KOPT-K1 (cell line): ENCODE data around the gene CEACAM6.
"Not testable (repeated sequence)": the region's sequence is repeated elsewhere in the genome, so short reads cannot be mapped to it uniquely, and the experiment has no call there.

ENCODE experiments used
- H3K27ac ChIP-seq: fragments of 200-600 bp; sonication (generic); 2 replicates; pipeline ENCODE4 v1.5.1; 2016; ENCODE audit warnings: antibody characterized with exemption, mild to moderate bottlenecking, low read depth, low read length; ENCODE audit not compliant: poor library complexity, severe bottlenecking
- H3K36me3 ChIP-seq: fragments of 200-600 bp; sonication (generic); 2 replicates; pipeline ENCODE4 v1.5.1; 2017; ENCODE audit warnings: antibody characterized with exemption, mild to moderate bottlenecking, low read length, moderate library complexity; ENCODE audit not compliant: insufficient read depth
- H3K9me3 ChIP-seq: fragments of 200-600 bp; sonication (generic); 2 replicates; pipeline ENCODE4 v1.5.1; 2017; ENCODE audit warnings: antibody characterized with exemption, low read length, mild to moderate bottlenecking; ENCODE audit not compliant: insufficient read depth, poor library complexity, severe bottlenecking

CEACAM6 gene

DNA sequence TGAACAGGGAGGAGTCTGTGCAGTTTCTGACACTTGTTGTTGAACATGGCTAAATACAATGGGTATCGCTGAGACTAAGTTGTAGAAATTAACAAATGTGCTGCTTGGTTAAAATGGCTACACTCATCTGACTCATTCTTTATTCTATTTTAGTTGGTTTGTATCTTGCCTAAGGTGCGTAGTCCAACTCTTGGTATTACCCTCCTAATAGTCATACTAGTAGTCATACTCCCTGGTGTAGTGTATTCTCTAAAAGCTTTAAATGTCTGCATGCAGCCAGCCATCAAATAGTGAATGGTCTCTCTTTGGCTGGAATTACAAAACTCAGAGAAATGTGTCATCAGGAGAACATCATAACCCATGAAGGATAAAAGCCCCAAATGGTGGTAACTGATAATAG, 16.1 kb downstream of the CEACAM6 start:
- Histone ChIP-seq H3K9me3 (no peaks in the 10 kb centered on the region), H3K36me3 (no peaks in the 10 kb centered on the region), H3K27ac (no peak overlapping the region)

DNA sequence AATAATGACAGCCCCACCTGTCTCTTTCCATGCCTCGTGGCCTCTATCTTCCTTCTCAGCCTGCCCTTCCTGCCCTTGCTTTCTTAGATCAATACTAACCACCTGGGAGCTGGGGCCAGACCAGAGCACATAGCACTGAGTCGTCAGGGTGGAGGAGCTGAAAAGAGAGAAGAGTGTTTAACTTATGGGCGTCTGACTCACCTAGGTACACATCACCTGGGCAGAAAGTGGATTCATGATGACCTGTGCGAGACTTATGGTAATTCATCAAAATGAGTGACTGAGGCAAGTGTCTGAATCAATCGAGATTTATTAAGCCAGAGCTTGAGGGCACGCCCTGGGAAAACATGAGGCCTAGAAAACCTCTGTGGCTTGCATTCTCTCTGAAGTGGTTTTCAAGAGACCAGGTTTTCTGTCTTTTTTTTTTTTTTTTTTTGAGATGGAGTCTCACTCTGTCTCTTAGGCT, 19.2 kb downstream of the CEACAM6 start:
- no peaks in the 10 kb centered on the region for H3K9me3 ChIP-seq
- H3K36me3 ChIP-seq = no peaks in the 10 kb centered on the region
- no peak overlapping the region for H3K27ac ChIP-seq

DNA sequence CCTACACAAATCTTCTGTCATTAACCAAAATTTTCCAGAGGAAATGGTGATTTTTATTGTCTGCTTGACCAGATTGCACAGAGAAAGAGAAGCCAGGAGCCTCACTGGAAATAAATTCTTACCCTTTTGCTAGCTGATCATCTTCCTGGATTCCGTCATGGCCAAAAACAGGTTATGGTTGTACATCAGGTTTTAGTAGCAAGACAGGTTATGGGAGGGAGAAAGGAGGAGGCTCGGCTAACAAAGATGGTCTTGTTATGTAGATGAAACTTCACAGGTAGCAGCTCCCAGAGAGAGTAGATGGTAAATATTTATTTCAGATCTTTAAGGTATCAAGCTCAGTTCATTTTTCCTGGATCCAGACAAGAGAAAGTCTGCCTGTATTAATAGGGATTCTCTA, 21.4 kb downstream of the CEACAM6 start:
- H3K36me3 ChIP-seq = no peaks in the 10 kb centered on the region
- no peak overlapping the region for H3K27ac ChIP-seq
- H3K9me3 ChIP-seq = no peaks in the 10 kb centered on the region

DNA sequence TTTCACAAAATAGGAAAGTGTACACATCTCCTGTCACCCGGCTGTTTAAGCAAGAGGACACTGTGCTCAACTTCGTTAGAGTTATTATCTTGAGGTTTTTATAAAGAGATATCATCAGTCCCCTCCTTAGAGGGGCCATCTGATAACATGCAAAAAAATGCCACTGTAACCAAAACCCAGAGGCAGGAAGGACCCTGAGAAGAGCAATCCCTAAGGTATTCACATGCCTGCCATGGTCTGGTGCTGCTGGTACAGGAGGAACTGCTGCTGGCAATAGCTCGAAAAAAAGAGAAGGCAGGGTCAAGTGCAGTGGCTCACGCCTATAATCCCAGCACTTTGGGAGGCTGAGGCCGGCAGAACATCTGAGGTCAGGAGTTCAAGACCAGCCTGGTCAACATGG, 28.3 kb downstream of the CEACAM6 start:
- Histone ChIP-seq H3K9me3 (no peaks in the 10 kb centered on the region), H3K36me3 (no peaks in the 10 kb centered on the region), H3K27ac (no peak overlapping the region)

DNA sequence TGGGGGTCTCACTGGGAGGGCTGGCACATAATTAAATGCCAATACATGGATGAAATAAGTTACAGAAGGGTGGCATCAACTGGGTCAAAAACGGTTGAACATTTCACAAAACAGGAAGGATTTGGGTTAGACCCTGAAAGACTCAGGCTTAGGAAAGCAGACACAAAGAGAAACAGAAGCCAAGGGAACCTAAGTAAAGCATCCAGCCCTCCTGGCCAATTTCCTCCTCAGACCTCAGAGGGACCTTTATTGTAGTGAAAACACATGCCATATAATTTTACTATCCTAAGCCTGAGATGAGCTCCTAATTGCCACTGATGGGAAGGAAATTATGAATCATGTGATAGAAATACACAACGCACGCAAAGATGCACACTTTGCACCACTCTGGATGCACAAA, 29.0 kb downstream of the CEACAM6 start:
- no peaks in the 10 kb centered on the region for H3K36me3 ChIP-seq
- no peak overlapping the region for H3K27ac ChIP-seq
- H3K9me3 ChIP-seq = no peaks in the 10 kb centered on the region

DNA sequence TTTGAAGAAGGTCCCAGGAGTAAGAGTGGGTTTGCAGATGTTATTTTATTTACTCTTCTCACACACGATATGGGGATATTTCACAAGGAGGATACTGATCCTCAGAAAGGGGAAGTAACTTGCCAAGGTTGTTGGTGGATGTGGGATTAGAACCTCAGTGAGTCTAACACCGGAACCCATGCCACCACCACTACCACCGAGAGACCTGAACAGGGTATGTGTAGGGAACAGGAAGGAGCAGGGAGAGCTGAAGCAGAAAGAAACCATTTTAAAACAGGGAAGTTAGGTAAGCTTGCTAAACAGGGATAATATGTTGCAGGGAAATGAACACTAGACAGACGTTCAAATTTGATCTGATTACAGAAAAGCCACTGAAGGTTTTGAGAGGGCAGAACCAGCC, 29.4 kb downstream of the CEACAM6 start:
- H3K9me3 ChIP-seq = no peaks in the 10 kb centered on the region
- no peak overlapping the region for H3K27ac ChIP-seq

DNA sequence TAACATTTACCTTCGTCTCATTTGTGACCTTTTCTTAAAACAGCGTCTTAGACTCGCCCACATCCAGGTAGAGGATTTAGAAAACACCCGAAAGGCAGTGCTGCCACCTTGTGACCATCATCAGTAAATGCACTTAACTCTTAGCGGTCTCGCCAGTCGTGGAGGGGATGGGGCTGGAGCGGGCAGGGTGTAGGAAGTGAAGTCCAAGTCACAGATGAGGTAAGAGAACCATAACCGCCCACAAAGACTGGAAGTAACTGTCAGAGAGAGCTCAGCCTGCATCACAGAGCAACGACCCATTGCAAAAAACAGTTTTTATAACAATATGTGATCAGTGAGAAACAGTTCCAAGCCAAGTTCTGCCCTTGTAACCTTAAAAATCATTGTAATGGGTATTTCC, 30.3 kb downstream of the CEACAM6 start:
- H3K9me3 ChIP-seq = no peaks in the 10 kb centered on the region
- no peaks in the 10 kb centered on the region for H3K36me3 ChIP-seq
- no peak overlapping the region for H3K27ac ChIP-seq

More for the DNA sequence above, 29.4 kb downstream of the CEACAM6 start:
- H3K36me3 ChIP-seq = no peaks in the 10 kb centered on the region

DNA sequence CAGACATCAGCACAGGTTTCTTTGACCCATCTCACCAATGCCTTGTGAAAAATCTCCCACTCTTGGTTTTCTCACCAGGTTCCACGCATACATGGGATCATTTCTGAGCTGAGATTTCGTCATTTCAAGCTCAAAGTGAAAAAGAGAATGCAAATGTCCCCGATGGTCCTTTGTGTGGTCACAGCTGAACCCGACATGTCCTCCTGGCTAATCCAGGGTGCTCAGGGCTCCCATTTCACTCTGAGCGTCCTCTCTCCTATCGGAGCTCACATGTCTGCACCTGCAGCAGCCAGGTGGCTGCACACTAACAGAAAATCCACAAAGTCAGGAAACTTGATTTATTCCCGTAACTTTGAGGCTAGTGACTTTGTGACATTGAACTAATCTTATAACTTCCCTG, 31.7 kb downstream of the CEACAM6 start:
- H3K27ac ChIP-seq = no peak overlapping the region
- no peaks in the 10 kb centered on the region for H3K36me3 ChIP-seq
- no peaks in the 10 kb centered on the region for H3K9me3 ChIP-seq

DNA sequence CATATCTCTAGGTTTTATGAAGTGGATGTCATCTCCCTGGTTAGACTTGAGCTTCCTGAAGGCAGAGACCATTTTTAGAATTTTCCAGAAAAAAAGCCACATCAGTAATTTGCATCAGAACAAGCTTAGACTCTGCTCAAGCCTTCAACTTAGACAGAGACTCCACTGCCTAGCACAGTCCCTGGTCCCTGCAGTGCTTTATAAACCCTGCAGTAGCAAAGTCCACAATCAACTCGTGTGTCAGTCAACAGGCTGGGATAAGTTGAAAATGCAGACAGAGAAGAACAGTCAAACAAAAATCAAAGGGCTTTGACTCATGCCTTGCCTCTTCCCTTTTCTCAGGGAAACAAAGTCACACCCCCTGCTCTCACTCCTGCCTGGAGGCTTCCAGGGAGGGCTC, 33.2 kb downstream of the CEACAM6 start:
- H3K27ac ChIP-seq, H3K36me3 ChIP-seq, H3K9me3 ChIP-seq: not testable (repeated sequence)

DNA sequence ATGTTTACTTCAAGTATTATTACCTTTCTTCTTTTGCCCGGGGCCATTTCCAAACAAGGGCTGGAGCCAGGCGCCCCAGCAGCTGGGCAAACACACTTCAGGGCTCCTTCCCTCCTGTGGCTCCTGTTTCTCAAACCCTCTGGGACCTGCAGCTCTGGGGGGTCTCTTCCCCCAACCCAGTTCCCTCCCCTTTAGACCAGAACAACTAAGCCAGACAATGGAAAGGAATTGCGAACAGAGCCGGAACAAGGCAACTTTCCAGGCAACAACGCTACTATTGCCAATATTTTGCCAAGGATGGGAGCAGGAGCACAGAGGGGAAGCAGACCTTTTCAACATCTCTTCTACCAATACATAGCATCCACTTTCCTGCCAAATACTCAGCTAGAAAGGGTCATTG, 33.7 kb downstream of the CEACAM6 start:
- H3K36me3 ChIP-seq, H3K27ac ChIP-seq, H3K9me3 ChIP-seq: not testable (repeated sequence)

DNA sequence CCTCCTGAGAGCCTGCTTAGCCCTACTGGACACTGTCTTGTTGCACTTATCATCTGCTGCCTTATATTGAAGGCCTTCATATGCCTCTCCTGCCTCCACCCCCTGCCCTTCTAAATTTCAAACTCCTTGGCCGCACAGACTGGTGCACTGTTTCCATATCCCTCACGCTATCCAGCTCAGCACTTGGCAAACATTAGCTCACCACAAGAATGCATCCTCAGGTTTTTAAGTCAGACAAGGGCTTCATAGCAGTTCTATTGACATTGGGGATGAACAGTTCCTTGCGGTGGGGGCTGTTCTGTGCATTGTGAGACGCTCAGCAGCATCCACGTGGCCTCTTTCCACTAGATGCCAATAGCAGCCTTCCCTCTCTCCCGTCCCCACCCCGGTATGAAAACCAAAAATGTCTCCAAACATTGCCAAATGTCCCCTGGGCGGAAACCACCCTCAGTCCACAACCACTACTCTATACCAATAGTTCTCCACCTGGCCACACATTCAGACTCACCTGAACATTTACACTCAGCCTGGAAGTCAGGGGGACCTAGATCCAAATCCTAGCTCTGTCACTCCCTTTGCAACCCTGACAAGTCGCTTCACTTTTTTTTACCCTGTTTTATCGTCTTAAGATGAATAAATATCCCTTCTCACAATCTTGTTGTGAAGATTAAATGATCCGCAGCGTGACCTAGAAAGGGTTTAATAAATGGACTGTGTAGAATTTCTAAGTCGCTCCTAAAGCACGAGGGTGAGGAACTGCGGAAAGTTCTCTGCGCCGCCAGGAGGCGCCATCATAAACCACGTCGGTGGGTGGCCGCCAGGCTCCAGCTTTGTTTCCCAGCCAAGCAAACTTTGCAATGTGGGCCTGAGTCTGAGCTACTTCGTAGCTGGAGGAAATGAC, 37.4 kb downstream of the CEACAM6 start:
- Histone ChIP-seq H3K36me3 (no peaks in the 10 kb centered on the region), H3K9me3 (no peaks in the 10 kb centered on the region), H3K27ac (no peak overlapping the region)

DNA sequence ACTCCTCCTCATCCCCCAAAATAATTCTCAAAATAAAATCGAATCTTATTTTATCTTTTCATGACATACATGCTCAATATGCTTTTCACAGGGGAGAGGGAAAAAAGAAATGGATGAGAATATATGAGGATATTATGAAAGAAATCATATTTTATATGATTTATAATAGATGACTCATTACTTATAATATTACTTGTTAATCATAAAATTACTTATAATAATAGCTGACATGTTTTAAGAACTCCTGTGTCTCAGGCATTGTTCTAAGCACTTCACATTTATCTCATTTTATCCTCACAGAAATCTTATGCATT, 38.0 kb downstream of the CEACAM6 start:
- no peaks in the 10 kb centered on the region for H3K9me3 ChIP-seq
- H3K27ac ChIP-seq = no peak overlapping the region
- H3K36me3 ChIP-seq = no peaks in the 10 kb centered on the region

DNA sequence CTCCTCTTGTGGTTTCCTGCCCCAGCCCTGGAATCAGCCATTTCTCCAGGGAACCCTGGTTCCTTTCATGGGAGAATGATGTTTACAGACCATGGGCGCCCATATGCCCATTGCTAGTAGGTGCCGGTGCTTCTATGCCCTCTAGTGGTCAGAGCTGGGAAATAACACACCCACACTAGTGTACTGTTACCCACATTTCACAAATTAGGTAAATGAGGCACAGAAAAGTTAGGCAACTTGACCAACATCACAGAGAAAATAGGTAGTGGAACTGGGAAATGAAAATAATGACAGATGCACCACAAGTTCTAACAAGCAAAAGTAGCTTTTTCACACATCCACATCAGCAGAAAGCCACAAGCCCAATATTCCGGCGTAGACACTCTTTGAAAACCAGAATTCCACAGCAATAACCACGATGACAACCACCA, 39.7 kb downstream of the CEACAM6 start:
- Histone ChIP-seq H3K9me3 (no peaks in the 10 kb centered on the region), H3K27ac (no peak overlapping the region), H3K36me3 (no peaks in the 10 kb centered on the region)

DNA sequence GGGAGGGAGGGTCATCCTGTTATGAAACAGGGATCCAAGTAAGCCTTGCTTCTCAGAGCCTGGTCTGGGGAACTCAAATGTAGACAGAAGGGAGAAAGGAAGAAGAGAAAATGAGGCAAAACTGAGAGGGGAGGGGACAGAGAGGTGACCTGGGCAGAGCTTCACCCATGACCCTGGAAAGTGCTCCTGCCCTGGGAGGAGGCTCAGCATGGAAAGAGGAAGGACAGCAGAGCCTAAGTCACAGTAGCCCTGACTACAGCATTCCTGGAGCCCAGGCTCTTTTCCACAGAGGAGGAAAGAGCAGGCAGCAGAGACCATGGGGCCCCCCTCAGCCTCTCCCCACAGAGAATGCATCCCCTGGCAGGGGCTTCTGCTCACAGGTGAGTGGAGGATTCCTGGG, 41.0 kb downstream of the CEACAM6 start, which contains the start of gene CEACAM3:
Gene CEACAM3 (plus strand): TSS at position 226 of the 400 bp plus-strand sequence. CDS start 91 bp downstream, at position 317.
- H3K27ac ChIP-seq = no peak within 1 kb of the TSS
- no peaks in the 10 kb centered on the region for H3K36me3 ChIP-seq
- H3K9me3 ChIP-seq = peaks cover 3% of the 10 kb centered on the region

DNA sequence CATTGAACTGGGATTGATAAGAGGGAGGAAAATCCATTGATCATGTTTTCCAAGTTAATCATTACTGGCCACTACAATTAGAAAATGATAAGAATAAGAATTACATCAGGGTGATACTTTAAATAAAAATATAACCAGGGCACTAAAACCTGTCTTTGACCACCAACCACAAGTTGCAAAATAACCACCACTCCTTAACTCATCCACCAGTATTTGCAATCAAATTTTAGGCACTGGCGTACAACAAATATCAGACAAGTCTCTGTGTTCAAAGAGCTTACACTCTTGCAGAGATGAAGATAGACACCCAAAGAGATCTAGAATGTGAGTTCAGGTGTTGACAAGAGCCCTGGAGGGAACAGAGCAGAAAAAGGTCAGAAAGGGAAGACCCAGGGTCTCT, 41.6 kb downstream of the CEACAM6 start:
- no peaks in the 10 kb centered on the region for H3K36me3 ChIP-seq
- H3K9me3 ChIP-seq = peaks cover 8% of the 10 kb centered on the region
- no peak overlapping the region for H3K27ac ChIP-seq

DNA sequence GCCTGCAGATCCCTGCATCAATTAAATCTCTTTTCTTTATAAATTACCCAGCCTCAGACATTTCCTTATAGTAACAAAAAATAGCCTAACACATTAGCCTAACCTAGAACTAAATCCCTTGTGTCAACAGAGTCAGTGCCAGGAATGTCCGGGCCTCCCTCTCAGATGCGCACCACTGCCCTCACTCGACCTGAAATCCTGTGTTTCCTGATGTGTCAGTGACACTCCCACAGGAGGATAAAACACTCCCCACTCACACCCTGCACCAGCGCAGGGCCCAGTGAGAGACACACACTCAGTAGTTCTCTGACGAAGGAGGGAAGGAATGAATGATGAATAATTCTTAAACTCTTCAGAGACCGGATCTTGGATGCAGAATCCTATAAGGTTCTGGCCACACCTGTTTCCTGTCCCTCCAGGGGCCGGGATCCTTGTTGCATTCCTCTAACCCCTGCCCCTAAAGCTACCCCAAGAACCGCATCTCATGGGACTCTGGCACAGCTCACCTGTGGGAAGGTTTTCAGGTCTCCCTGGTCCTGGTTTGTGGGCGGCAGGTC, 44.2 kb downstream of the CEACAM6 start:
- Histone ChIP-seq H3K9me3 (peaks cover 10% of the 10 kb centered on the region), H3K27ac (no peak overlapping the region), H3K36me3 (no peaks in the 10 kb centered on the region)
